ACC112 (cell line): ENCODE measurements around the gene SRP68.
"Not testable (repeated sequence)": the region's sequence is repeated elsewhere in the genome, so short reads cannot be mapped to it uniquely, and the experiment has no call there.

Source experiments
- H2AFZ ChIP-seq: fragments of 200-600 bp; sonication (generic); one replicate; pipeline ENCODE4 v1.6.0; 2017; ENCODE audit warnings: antibody characterized with exemption, low read length; ENCODE audit not compliant: unreplicated experiment
- H3K27ac ChIP-seq: fragments of 200-600 bp; sonication (generic); 2 replicates; pipeline ENCODE4 v1.5.1; 2014; ENCODE audit warnings: low read depth, mild to moderate bottlenecking, antibody characterized with exemption, low read length, moderate library complexity
- H3K27me3 ChIP-seq: fragments of 200-600 bp; sonication (generic); 2 replicates; pipeline ENCODE4 v1.6.1; 2014; ENCODE audit warnings: mild to moderate bottlenecking, antibody characterized with exemption, low read length, moderate library complexity, mixed read lengths; ENCODE audit not compliant: insufficient read depth
- H3K36me3 ChIP-seq: fragments of 200-600 bp; sonication (generic); 2 replicates; pipeline ENCODE4 v1.6.1; 2016; ENCODE audit warnings: mild to moderate bottlenecking, antibody characterized with exemption, low read length, moderate library complexity, mixed read lengths; ENCODE audit not compliant: insufficient read depth
- H3K4me1 ChIP-seq: fragments of 200-600 bp; sonication (generic); one replicate; pipeline ENCODE4 v1.6.1; 2016; ENCODE audit warnings: low read length, mixed read lengths; ENCODE audit not compliant: insufficient read depth, unreplicated experiment, control insufficient read depth
- H3K4me3 ChIP-seq: fragments of 200-600 bp; sonication (generic); 2 replicates; pipeline ENCODE4 v1.5.1; 2014; ENCODE audit warnings: mild to moderate bottlenecking, low read depth, low read length
- H3K79me2 ChIP-seq: fragments of 200-600 bp; sonication (generic); one replicate; pipeline ENCODE4 v1.6.0; 2016; ENCODE audit warnings: low read length; ENCODE audit not compliant: control insufficient read depth, unreplicated experiment, insufficient read depth

Gene SRP68

GRCh38 chr17:76051561-76051960 is 20.8 kb downstream of the SRP68 start:
- peaks cover 16% of the 10 kb centered on the region for H3K79me2 ChIP-seq
- peaks cover 28% of the 10 kb centered on the region; the same call in 1 of the 2 replicates for H3K36me3 ChIP-seq

GRCh38 chr17:76050538-76051467 is 21.5 kb downstream of the SRP68 start:
- Histone ChIP-seq H3K27ac (no peak overlapping the region), H3K4me1 (peaks cover 32% of the 10 kb centered on the region), H2AFZ (no peak overlapping the region), H3K27me3 (no peaks in the 10 kb centered on the region), H3K4me3 (no peak overlapping the region), H3K36me3 (peaks cover 28% of the 10 kb centered on the region; the same call in 1 of the 2 replicates), H3K79me2 (peaks cover 16% of the 10 kb centered on the region)

More at GRCh38 chr17:76051561-76051960, 20.8 kb downstream of the SRP68 start:
- Histone ChIP-seq H3K4me3 (no peak overlapping the region), H3K27me3 (no peaks in the 10 kb centered on the region), H3K4me1 (peaks cover 32% of the 10 kb centered on the region), H2AFZ (no peak overlapping the region), H3K27ac (no peak overlapping the region)

GRCh38 chr17:76049836-76050537 is 22.3 kb downstream of the SRP68 start:
- Histone ChIP-seq H3K27ac (no peak overlapping the region), H3K36me3 (peaks cover 30% of the 10 kb centered on the region; the same call in 1 of the 2 replicates), H3K4me1 (peaks cover 32% of the 10 kb centered on the region)

GRCh38 chr17:76049239-76049638 is 23.1 kb downstream of the SRP68 start:
- H3K27ac ChIP-seq: peak overlapping the region; percentile 53; the same call in 1 of the 2 replicates
- H3K4me1 ChIP-seq: peaks cover 25% of the 10 kb centered on the region
- no peaks in the 10 kb centered on the region for H3K27me3 ChIP-seq
- peaks cover 16% of the 10 kb centered on the region for H3K79me2 ChIP-seq
- peaks cover 33% of the 10 kb centered on the region; the same call in 1 of the 2 replicates for H3K36me3 ChIP-seq
- H2AFZ ChIP-seq: no peak overlapping the region
- H3K4me3 ChIP-seq: no peak overlapping the region

More at GRCh38 chr17:76049836-76050537, 22.3 kb downstream of the SRP68 start:
- Histone ChIP-seq H3K27me3 (no peaks in the 10 kb centered on the region), H2AFZ (no peak overlapping the region), H3K4me3 (no peak overlapping the region), H3K79me2 (peaks cover 16% of the 10 kb centered on the region)

- Histone ChIP-seq H3K27me3 (no peaks in the 10 kb centered on the region), H3K4me3 (no peak overlapping the region), H2AFZ (no peak overlapping the region), H3K27ac (peak overlapping the region; percentile 53), H3K36me3 (peaks cover 33% of the 10 kb centered on the region; the same call in 1 of the 2 replicates), H3K79me2 (peaks cover 16% of the 10 kb centered on the region), H3K4me1 (peaks cover 20% of the 10 kb centered on the region)
These were observed 23.6 kb downstream of the SRP68 start for GRCh38 chr17:76048711-76049110.

- peaks cover 34% of the 10 kb centered on the region; the same call in 1 of the 2 replicates for H3K36me3 ChIP-seq
- peak overlapping the region; percentile 53 for H3K27ac ChIP-seq
- H2AFZ ChIP-seq: no peak overlapping the region
These were observed 24.2 kb downstream of the SRP68 start for GRCh38 chr17:76048025-76048605.

GRCh38 chr17:76046064-76046463 is 26.3 kb downstream of the SRP68 start:
- Histone ChIP-seq H3K4me3 (no peak overlapping the region), H3K27ac (no peak overlapping the region), H2AFZ (no peak overlapping the region), H3K27me3 (no peaks in the 10 kb centered on the region), H3K4me1 (peaks cover 13% of the 10 kb centered on the region), H3K36me3 (peaks cover 35% of the 10 kb centered on the region; the same call in 1 of the 2 replicates), H3K79me2 (peaks cover 8% of the 10 kb centered on the region)

More at GRCh38 chr17:76048025-76048605, 24.2 kb downstream of the SRP68 start:
- Histone ChIP-seq H3K27me3 (no peaks in the 10 kb centered on the region), H3K4me3 (no peak overlapping the region), H3K79me2 (peaks cover 14% of the 10 kb centered on the region), H3K4me1 (peaks cover 14% of the 10 kb centered on the region)

DNA sequence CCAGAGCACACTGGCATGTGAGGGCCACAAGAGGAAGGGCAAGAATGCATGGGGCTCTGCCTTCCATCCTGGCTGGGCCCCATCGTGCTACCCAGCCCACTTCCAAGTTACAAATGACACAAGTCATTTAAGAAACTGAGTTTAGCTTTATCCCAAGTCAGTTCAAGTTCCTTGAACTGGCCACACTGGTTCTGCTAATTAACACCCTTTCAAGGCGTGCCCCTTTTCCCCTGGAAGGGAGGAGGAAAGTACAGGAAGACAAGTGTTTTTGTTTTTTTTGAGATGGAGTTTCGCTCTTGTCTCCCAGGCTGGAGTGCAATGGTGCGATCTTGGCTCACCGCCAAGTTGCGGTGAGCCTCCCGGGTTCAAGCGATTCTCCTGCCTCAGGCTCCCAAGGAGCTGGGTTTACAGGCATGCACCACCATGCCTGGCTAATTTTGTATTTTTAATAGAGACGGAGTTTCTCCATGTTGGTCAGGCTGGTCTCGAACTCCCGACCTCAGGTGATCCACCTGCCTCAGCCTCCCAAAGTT is 27.8 kb downstream of the SRP68 start:
- H3K27ac ChIP-seq, H2AFZ ChIP-seq, H3K27me3 ChIP-seq, H3K79me2 ChIP-seq, H3K4me3 ChIP-seq: not testable (repeated sequence)
- H3K4me1 ChIP-seq: peaks cover 13% of the 10 kb centered on the region
- peaks cover 40% of the 10 kb centered on the region; the same call in 1 of the 2 replicates for H3K36me3 ChIP-seq

- H3K27ac ChIP-seq, H3K27me3 ChIP-seq, H2AFZ ChIP-seq, H3K79me2 ChIP-seq, H3K4me3 ChIP-seq, H3K4me1 ChIP-seq: not testable (repeated sequence)
- peaks cover 35% of the 10 kb centered on the region for H3K36me3 ChIP-seq
These were observed 29.4 kb downstream of the SRP68 start for GRCh38 chr17:76042868-76043267.

- Histone ChIP-seq H2AFZ (no peak overlapping the region), H3K27ac (no peak overlapping the region), H3K4me3 (no peak overlapping the region), H3K79me2 (no peaks in the 10 kb centered on the region), H3K36me3 (peaks cover 27% of the 10 kb centered on the region), H3K4me1 (no peaks in the 10 kb centered on the region), H3K27me3 (no peaks in the 10 kb centered on the region)
These were observed 31.9 kb downstream of the SRP68 start for GRCh38 chr17:76040376-76040775.
